H1 (cell line): ENCODE data around the gene PRR5L. TPM values are rescaled to one million over a fixed set of nuclear protein-coding genes. Genes with fewer than 3 reads are reported as not detected.

Source experiments
- CEBPB ChIP-seq: IDR thresholded peaks from 2 replicates; pipeline ENCODE4 v1.6.1; 2012; ENCODE audit warnings: low read depth, low read length
- CTBP2 ChIP-seq: IDR thresholded peaks from 2 replicates; pipeline ENCODE4 v1.7.0; 2011; ENCODE audit warnings: borderline replicate concordance, mild to moderate bottlenecking, moderate library complexity, mixed read lengths, low read length; ENCODE audit not compliant: insufficient read depth, insufficient read length
- TBP ChIP-seq: IDR thresholded peaks from 2 replicates; pipeline ENCODE4 v1.6.1; 2011; ENCODE audit warnings: low read depth, low read length, improper control_type of control experiment
- TCF12 ChIP-seq: IDR thresholded peaks from 2 replicates; pipeline ENCODE4 v1.6.1; 2011; ENCODE audit warnings: low read depth, mild to moderate bottlenecking, low read length
- polyA plus RNA-seq, 7 experiments: library from polyadenylated mRNA; depleted of rRNA in 3 of 7; stranded (reverse) in 5 of 7; unstranded in 2 of 7; fragments of >200 nt in 5 of 7; fragments of 200-250 nt in 2 of 7; gene quantifications; 1 replicate in 5 of 7; 2 replicates in 1 of 7; 4 replicates in 1 of 7; pipeline versions ENCODE4 v1.2.1 to v1.2.3, GENCODE V29; 2011 to 2013; ENCODE audit warnings: missing spikeins in 2 of 7, mixed read lengths in 2 of 7
- total RNA-seq: library from RNA; stranded (reverse); fragmentation: NEBNext Ultra II Directional; extraction: Animal tissue kit (Norgen Biotek cat#: 25700); gene quantifications from 2 replicates; pipeline ENCODE4 v1.2.1, GENCODE V29; 2021

PRR5L gene
- total and polyA plus RNA-seq, 2 of the 8 experiments (the other 6 are each of a cell fraction or from before 2014, with no cell fraction given) = 6.6 to 10.1 TPM

GRCh38 chr11:36357831-36358230, 61.7 kb downstream of the PRR5L start (continued):
- TF ChIP-seq CTBP2 (no peak), CEBPB (no peak), TBP (no peak), TCF12 (no peak)
